HepG2 (cell line): Measurements from ENCODE around the gene RNH1. TPM values are rescaled to one million over a fixed set of nuclear protein-coding genes. Genes with fewer than 3 reads are reported as not detected.

Experiments
- CAMTA2 ChIP-seq: sonication (generic); formaldehyde crosslinking; IDR thresholded peaks from 2 replicates; pipeline ENCODE4 v1.4.0; 2020; ENCODE audit warnings: mild to moderate bottlenecking, missing genetic modification reagents, borderline replicate concordance
- DMAP1 ChIP-seq: IDR thresholded peaks from 2 replicates; pipeline ENCODE4 v1.6.1; 2016
- DNMT3B ChIP-seq: conservative IDR thresholded peaks from 2 replicates; pipeline ENCODE4 v1.6.1; 2016; ENCODE audit warnings: missing biosample characterization, control low read depth
- ERF ChIP-seq: IDR thresholded peaks from 2 replicates; pipeline ENCODE4 v1.6.1; 2018; ENCODE audit warnings: missing biosample characterization, missing genetic modification reagents
- FOXM1 ChIP-seq: sonication (generic); formaldehyde crosslinking; IDR thresholded peaks from 2 replicates; pipeline ENCODE4 v1.5.0; 2020; ENCODE audit warnings: missing genetic modification reagents
- IRF2 ChIP-seq: IDR thresholded peaks from 2 replicates; pipeline ENCODE4 v1.6.1; 2018; ENCODE audit warnings: missing genetic modification reagents, missing compliant biosample characterization
- RBM39 ChIP-seq: fragments of 200-400 bp; formaldehyde crosslinking; IDR thresholded peaks from one replicate; pipeline ENCODE4 v1.6.1; 2018; ENCODE audit warnings: antibody characterized with exemption, mild to moderate bottlenecking, low read depth, low read length; ENCODE audit not compliant: poor library complexity, severe bottlenecking
- SP4 ChIP-seq: sonication (generic); formaldehyde crosslinking; IDR thresholded peaks from 2 replicates; pipeline ENCODE4 v1.8.1; 2023; ENCODE audit warnings: mild to moderate bottlenecking, missing genetic modification reagents
- THYN1 ChIP-seq: sonication (generic); formaldehyde crosslinking; IDR thresholded peaks from 2 replicates; pipeline ENCODE4 v1.8.1; 2023; ENCODE audit warnings: low read depth, mild to moderate bottlenecking, moderate library complexity, missing genetic modification reagents, borderline replicate concordance
- ZKSCAN8 ChIP-seq: IDR thresholded peaks from 2 replicates; pipeline ENCODE4 v1.6.1; 2016; ENCODE audit warnings: borderline replicate concordance, missing genetic modification reagents, missing compliant biosample characterization
- ZNF12 ChIP-seq: sonication (generic); formaldehyde crosslinking; IDR thresholded peaks from 2 replicates; pipeline ENCODE4 v1.5.0; 2020; ENCODE audit warnings: missing genetic modification reagents
- ZNF3 ChIP-seq: IDR thresholded peaks from 2 replicates; pipeline ENCODE4 v1.7.0; 2017; ENCODE audit warnings: inconsistent platforms
- ZNF317 ChIP-seq: sonication (generic); formaldehyde crosslinking; IDR thresholded peaks from 2 replicates; pipeline ENCODE4 v1.5.0; 2020; ENCODE audit warnings: mild to moderate bottlenecking, missing genetic modification reagents
- ZNF362 ChIP-seq: sonication (generic); formaldehyde crosslinking; IDR thresholded peaks from 2 replicates; pipeline ENCODE4 v1.4.0; 2020; ENCODE audit warnings: missing genetic modification reagents, mild to moderate bottlenecking, borderline replicate concordance
- polyA plus RNA-seq, 8 experiments: library from polyadenylated mRNA; depleted of rRNA in 3 of 8; stranded (reverse) in 7 of 8; unstranded in 1 of 8; fragments of >200 nt; fragmentation: Illumina TruSeq in 4 of 8; extraction: Trizol in 4 of 8; gene quantifications; 2 replicates each; pipeline versions ENCODE4 v1.2.1 to v1.2.3, GENCODE V29; 2011 to 2016; ENCODE audit warnings: low read depth in 4 of 8, missing spikeins in 1 of 8, mixed read lengths in 1 of 8; ENCODE audit not compliant: insufficient read depth in 1 of 8
- total RNA-seq, 5 experiments: library from RNA; depleted of rRNA; stranded (reverse); fragments of >200 nt; fragmentation: Illumina TruSeq; extraction: Trizol; gene quantifications; 2 replicates each; pipeline ENCODE4 v1.2.3, GENCODE V29; 2016; ENCODE audit warnings: low read depth in 1 of 5
- TF ChIP-seq, protein P1 (sequence below): sonication (generic); formaldehyde crosslinking; conservative IDR thresholded peaks from 2 replicates; pipeline ENCODE4 v1.5.0; 2020; ENCODE audit warnings: missing genetic modification reagents
- TF ChIP-seq, protein P2 (sequence below): sonication (generic); formaldehyde crosslinking; IDR thresholded peaks from 2 replicates; pipeline ENCODE4 v1.8.1; 2023; ENCODE audit warnings: mild to moderate bottlenecking, moderate library complexity, missing genetic modification reagents
- TF ChIP-seq, protein P3 (sequence below): sonication (generic); formaldehyde crosslinking; IDR thresholded peaks from 2 replicates; pipeline ENCODE4 v1.4.0; 2020; ENCODE audit warnings: missing genetic modification reagents, borderline replicate concordance
- TF ChIP-seq, protein P4 (sequence below): sonication (generic); formaldehyde crosslinking; IDR thresholded peaks from 2 replicates; pipeline ENCODE4 v1.9.0; 2021; ENCODE audit warnings: missing genetic modification reagents, borderline replicate concordance

RNH1 gene
- total and polyA plus RNA-seq, 2 of the 13 experiments (the other 11 are each of a cell fraction or from before 2014, with no cell fraction given) = 36.0 to 74.1 TPM

- no peak for TF ChIP-seq ZNF362 (CRISPR knock-in tag)
- TF ChIP-seq THYN1 (CRISPR knock-in tag) = no peak
- TF ChIP-seq, protein P1, sequence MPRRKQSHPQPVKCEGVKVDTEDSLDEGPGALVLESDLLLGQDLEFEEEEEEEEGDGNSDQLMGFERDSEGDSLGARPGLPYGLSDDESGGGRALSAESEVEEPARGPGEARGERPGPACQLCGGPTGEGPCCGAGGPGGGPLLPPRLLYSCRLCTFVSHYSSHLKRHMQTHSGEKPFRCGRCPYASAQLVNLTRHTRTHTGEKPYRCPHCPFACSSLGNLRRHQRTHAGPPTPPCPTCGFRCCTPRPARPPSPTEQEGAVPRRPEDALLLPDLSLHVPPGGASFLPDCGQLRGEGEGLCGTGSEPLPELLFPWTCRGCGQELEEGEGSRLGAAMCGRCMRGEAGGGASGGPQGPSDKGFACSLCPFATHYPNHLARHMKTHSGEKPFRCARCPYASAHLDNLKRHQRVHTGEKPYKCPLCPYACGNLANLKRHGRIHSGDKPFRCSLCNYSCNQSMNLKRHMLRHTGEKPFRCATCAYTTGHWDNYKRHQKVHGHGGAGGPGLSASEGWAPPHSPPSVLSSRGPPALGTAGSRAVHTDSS (CRISPR knock-in tag) = no peak
- peak; percentile 63; the same call in 1 of the 2 replicates for TF ChIP-seq ERF (CRISPR knock-in tag)
- no peak for TF ChIP-seq FOXM1 (CRISPR knock-in tag)
- no peak for TF ChIP-seq DMAP1 (CRISPR knock-in tag)
- TF ChIP-seq CAMTA2 (CRISPR knock-in tag) = 0 out of 2 replicates have a peak, but pooled peaks have one; percentile 31
- no peak; the same call in 1 of the 2 replicates for TF ChIP-seq ZKSCAN8 (CRISPR knock-in tag)
- peak; percentile 45; the same call in 1 of the 2 replicates for TF ChIP-seq ZNF12 (CRISPR knock-in tag)
- TF ChIP-seq ZNF3 (CRISPR knock-in tag) = no peak
- no peak for TF ChIP-seq ZNF317
- TF ChIP-seq, protein P2, sequence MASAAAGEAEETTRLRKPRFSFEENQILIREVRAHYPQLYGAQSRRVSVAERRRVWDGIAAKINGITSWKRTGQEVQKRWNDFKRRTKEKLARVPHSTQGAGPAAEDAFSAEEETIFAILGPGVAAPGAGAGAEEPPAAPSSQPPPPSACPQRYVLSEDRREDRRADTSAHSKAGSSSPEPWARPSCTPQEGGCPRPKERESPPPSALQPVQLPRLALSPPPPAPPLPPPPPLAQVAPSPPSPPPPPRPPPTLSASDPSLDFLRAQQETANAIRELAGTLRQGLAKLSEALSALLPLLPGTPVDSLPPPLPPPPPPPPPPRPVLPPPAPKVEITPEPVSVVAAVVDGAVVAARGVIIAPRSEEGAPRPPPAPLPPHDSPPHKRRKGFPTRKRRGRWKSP = peak; percentile 56; the same call in 1 of the 2 replicates
- TF ChIP-seq, protein P3, sequence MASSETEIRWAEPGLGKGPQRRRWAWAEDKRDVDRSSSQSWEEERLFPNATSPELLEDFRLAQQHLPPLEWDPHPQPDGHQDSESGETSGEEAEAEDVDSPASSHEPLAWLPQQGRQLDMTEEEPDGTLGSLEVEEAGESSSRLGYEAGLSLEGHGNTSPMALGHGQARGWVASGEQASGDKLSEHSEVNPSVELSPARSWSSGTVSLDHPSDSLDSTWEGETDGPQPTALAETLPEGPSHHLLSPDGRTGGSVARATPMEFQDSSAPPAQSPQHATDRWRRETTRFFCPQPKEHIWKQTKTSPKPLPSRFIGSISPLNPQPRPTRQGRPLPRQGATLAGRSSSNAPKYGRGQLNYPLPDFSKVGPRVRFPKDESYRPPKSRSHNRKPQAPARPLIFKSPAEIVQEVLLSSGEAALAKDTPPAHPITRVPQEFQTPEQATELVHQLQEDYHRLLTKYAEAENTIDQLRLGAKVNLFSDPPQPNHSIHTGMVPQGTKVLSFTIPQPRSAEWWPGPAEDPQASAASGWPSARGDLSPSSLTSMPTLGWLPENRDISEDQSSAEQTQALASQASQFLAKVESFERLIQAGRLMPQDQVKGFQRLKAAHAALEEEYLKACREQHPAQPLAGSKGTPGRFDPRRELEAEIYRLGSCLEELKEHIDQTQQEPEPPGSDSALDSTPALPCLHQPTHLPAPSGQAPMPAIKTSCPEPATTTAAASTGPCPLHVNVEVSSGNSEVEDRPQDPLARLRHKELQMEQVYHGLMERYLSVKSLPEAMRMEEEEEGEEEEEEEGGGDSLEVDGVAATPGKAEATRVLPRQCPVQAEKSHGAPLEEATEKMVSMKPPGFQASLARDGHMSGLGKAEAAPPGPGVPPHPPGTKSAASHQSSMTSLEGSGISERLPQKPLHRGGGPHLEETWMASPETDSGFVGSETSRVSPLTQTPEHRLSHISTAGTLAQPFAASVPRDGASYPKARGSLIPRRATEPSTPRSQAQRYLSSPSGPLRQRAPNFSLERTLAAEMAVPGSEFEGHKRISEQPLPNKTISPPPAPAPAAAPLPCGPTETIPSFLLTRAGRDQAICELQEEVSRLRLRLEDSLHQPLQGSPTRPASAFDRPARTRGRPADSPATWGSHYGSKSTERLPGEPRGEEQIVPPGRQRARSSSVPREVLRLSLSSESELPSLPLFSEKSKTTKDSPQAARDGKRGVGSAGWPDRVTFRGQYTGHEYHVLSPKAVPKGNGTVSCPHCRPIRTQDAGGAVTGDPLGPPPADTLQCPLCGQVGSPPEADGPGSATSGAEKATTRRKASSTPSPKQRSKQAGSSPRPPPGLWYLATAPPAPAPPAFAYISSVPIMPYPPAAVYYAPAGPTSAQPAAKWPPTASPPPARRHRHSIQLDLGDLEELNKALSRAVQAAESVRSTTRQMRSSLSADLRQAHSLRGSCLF (CRISPR knock-in tag) = no peak
- TF ChIP-seq IRF2 (CRISPR knock-in tag) = no peak
- peak; percentile 90 for TF ChIP-seq SP4 (CRISPR knock-in tag)
- TF ChIP-seq, protein P4, sequence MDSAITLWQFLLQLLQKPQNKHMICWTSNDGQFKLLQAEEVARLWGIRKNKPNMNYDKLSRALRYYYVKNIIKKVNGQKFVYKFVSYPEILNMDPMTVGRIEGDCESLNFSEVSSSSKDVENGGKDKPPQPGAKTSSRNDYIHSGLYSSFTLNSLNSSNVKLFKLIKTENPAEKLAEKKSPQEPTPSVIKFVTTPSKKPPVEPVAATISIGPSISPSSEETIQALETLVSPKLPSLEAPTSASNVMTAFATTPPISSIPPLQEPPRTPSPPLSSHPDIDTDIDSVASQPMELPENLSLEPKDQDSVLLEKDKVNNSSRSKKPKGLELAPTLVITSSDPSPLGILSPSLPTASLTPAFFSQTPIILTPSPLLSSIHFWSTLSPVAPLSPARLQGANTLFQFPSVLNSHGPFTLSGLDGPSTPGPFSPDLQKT (CRISPR knock-in tag) = no peak
- TF ChIP-seq RBM39 = peak; percentile 50
- no peak for TF ChIP-seq DNMT3B (CRISPR knock-in tag)
Observed at GRCh38 chr11:518463-519202, 11.6 kb upstream of the RNH1 start (continued).
